ENCODE data around the gene FAM131B.

Gene FAM131B

DNA sequence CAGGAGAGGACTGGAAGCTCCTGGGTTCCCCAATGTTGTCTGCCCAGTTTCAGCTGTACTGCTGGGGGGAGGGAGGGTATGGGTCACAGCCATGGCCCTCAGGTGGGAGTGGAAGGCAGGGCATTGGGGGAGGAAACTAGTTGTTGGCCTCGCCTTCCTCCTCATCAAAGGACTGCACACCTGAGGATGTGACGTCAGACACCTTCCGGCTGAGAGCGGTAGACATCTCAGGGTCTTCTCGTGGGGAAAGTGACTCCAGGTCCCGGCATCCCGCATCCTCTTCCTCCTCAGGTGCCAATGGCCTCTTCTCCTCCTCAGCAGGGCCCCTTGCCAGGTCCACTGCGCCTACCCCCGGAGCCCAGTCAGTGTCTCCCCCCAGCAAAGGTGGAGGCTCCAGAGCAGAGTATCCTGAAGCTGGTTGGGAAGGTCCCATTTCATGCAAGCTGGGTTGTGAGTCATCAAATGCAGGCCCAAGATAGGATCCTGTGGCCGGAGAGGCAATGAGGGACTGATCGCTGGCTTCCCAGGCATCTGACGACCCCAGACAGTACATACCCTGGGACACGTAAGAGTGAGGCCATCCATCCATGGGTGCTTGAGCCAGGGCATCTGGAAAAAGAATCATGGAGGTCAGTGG lies 6.0 kb downstream of the FAM131B start:
- no peak for DNase-seq

DNA sequence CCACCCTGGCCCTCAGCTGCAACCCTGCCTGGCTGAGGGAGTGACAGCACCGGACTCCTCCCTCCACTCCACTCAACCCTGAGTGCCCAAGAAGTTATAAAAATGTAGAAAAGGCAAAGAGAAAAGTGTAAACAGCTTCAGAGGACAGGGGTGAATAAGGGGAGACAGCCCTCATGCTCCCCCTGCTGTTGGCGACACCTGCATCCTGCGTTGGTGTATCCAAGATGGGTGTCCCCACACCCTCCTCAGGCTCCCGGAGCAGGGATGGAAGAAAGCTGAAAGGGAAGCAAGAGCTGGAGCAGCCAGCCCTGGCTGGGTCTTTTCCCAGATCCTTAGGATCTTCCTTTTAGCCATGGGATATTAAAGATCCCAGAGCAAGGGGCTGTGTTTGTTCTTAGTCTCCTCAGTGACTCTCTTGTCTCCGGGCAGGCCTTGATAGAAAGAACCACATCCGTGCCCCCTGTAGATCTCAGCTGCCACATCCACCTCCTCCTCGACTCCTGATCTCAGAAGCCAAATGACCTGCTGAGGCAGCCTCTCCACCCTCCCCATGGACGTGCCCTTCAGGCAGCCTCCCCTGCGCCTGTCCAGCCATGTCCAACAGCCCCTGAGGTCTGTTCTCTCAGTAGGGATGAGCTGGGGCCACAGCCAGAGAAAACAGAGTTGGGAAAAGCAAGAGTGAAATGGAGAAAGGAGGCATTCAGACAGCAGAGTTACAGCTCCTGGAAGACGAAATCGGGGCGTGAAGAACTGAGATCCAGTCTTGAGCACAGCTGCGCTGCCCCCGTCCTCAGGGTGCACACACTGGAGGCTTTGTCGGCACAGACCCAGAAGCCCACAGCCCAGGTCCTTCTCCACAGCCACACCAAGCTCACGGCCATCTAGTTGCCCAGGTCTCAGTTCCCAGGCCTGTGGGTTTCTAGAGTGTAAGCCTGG lies 6.8 kb downstream of the FAM131B start:
- no peak for DNase-seq

DNA sequence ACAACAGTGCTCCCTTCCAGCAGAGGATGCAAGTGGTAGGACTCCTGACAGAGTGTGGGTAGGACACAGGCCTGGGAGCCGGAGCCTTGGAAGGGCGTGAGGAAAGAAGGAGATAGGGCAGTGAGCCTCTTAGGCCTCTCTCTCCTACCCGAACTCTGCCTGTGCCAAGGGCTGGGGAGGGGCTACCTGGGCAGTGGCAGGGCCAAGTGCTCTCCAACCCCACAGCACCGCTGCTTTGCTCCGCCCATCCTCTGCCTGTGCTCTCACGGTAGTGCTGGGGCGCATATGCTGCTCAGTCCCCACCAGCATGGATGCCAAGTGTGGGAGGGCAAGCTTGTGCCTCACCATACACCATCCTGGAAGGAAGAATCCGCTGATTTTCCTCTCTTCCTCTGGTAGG lies 7.5 kb downstream of the FAM131B start:
- no peak for DNase-seq

DNA sequence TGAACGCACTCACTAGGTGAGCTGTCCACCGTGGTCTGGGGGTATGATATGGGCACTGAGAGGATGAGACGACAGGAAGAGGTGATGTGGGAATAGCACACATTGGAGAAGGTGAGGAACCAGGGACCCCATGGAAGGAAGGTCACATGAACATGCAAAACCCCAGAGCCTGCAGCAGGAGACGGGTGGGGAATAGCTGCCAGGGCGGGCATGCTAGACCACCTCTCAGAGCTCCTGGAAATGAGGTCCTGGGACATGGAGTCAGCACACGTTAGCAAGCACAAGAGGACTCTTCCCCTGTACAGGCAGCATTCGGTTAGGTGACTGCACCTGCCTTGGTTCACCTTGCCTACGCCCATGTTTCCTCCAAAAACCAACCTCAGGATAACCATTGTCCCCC lies 8.1 kb downstream of the FAM131B start:
- no peak for DNase-seq

DNA sequence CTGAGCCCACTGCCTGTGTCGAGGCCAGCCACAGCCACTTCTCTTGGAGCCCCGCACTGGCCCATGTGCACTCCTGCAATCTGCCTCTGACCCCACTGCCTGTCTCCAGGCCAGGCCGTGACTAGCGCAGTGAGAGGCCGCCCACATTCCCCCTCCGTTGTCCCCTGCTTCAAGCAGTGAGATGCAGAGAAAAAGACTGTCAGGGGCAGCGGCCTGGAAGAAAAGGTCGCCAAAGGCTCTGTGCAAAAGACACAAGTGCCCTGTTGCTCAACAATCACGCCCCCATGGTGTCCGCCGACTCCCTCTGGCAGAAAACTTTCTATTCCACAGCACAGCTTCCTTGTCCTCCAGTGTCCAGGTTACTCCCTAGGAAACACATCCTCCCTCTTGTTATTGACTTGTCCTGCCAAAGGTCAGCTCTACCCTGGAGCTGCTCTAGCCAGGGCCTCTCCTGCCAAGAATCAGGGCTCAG lies 9.9 kb downstream of the FAM131B start:
- DNase-seq: no peak

DNA sequence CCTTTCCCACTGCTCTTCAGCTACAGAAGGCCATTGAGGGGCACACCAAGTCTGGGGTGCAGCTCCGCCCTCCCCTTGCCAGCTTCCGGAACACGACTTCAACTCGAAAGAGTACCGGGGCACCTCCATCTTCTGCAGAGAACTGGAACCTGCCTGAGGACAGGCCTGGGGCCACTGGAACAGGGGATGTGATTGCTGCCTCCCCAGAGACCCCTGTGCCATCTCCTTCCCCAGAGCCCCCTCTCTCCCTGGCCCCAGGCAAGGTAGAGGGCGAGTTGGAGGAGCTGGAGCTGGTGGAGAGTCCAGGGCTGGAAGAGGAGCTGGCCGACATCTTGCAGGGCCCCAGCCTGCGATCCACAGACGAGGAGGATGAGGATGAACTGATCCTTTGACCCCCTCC lies 10.9 kb downstream of the FAM131B start:
- no peak for DNase-seq

DNA sequence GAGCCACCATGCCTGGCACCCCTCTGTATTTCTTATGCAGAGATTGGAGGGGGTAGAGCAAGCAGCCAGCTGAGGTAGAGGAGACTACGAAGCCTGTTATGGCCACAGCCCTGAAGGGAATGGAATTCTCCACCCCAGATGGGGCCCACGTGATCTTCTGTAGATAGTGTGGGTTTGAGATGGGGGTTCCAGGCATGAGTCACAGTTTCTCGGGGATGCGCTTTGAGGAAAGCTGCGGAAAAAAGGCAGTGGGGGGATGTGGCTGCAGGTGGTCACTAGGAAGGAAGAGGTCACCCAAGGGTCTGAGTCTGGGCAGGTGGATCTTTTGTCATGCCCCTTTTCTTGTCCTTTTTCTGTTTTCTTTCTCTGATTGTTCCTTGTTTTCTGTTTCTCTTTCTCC lies 11.5 kb downstream of the FAM131B start:
- no peak for DNase-seq

DNA sequence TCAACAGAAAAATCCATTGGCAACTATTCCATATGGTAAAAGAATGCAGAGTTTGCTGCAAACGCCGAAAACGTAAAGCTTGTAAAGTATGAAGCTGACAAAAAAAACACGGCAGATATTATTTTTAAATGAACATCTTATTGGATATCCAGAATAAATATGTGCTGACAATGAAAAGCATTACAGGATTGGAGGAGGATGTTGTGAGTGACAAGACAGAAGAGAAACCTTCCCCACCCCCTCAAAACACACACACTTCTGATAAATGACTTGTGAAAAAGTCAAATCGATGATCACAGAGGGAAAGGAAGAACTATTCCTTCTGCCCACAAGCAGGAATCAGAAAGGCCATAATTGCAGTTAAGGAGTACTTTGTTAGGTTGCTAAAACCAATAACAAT lies 14.6 kb downstream of the FAM131B start:
- DNase-seq: no peak

DNA sequence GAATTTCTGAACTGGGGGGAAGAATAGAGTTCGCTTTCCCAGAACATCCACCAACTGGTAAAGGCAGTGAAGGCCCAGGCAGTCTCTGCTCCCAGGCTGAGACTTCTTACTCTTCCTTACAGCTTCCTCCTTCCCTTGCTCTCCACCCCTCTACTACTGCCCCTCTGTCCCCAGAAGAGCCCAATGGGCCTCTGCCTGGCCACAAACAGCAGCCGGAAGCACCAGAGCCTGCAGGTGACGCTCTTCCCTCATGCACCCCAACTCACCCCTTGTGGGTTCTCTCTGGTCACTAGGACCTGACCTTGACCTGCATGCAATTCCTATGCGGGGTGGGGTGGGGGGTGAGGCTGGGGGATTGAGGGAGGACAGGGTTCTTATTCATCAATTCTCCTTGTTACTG lies 16.5 kb downstream of the FAM131B start:
- DNase-seq: no peak

DNA sequence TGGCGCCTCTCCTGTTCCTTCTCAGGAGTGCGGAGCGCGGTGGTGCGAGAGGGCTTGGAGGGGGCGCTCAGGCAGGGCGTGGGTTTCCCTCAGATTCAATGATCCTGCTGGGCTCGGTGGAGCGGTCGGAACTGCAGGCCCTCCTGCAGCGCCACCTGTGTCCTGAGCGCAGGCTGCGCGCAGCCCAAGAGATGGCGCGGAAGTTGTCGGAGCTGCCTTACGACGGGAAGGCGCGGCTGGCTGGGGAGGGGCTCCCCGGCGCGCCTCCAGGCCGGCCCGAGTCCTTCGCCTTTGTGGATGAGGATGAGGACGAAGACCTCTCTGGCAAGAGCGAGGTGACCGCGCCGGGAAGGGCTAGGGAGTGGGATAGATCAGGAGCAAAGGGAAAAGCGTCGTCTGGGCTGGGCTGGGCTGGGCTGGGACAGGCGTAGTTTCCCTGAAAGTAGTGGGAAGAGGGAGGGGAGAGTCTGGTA lies 17.0 kb downstream of the FAM131B start:
- peak; percentile 63 for DNase-seq

DNA sequence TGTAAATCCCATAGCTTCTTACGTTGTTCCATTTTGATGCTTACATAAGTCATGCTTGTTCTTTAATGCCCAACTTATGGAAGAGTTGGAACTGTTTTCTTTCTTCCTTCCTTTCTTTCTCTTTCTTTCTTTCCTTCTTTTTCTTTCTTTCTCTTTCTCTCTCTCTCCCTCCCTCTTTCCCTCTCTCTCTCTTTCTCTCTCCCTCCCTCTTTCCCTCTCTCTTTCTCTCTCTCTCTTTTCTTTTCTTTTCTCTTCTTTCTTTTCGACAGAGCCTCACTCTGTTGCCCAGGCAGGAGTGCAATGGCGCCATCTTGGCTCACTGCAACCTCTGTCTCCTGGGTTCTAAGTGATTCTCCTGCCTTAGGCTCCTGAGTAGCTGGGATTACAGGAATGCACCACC lies 18.9 kb downstream of the FAM131B start:
- DNase-seq: no peak

DNA sequence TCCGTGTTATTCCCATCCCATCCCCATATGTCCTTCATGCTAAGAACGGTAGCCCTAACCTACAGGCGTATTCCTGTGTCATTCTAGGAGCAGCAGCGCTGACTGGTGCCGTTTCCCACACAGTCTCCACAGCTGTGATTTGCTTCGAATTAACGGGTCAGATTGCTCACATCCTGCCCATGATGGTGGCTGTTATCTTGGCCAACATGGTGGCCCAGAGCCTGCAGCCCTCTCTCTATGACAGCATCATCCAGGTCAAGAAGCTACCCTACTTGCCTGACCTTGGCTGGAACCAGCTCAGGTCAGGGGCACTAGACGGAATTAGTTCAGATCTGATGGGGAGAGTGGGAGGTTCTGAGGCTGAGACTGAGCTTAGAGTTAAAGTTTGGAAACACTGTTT lies 20.7 kb downstream of the FAM131B start:
- DNase-seq: no peak

DNA sequence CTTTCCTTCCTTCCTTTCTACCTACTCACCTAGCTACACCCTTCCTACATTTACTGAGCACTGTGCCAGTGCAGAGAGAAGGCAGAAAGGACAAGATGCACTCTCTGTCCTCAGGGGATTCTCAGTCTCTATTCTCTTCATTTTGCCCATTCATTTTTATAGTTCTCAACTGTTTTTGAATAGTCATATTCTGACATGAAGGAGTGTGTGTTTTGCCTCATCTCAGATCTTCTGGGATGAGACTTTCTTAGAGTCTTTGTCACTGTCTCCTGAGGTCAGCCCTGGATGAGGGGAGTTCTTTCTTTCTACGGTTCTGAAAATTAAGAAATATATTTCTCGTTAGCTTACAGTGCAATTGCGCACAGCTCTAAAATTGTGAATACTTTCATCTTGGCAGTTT lies 25.3 kb downstream of the FAM131B start:
- no peak for DNase-seq

DNA sequence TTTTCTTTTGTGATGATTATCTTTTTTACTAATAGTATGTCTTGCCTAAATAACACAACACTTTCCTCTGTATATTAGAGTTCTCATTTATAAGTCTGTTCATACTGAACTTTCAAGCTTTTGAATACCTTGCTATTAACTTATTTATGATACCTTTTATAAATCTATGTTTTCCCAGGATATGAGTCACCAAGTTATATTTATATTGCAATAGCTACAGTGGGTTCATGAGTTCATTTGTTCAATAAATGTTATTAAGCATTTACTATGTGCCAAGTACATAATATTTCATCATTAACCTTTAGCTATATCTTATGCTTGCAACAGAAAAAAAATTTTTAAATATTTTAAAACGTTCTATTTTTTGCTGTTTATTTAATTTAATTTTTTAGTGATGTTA lies 28.3 kb downstream of the FAM131B start:
- DNase-seq: no peak

DNA sequence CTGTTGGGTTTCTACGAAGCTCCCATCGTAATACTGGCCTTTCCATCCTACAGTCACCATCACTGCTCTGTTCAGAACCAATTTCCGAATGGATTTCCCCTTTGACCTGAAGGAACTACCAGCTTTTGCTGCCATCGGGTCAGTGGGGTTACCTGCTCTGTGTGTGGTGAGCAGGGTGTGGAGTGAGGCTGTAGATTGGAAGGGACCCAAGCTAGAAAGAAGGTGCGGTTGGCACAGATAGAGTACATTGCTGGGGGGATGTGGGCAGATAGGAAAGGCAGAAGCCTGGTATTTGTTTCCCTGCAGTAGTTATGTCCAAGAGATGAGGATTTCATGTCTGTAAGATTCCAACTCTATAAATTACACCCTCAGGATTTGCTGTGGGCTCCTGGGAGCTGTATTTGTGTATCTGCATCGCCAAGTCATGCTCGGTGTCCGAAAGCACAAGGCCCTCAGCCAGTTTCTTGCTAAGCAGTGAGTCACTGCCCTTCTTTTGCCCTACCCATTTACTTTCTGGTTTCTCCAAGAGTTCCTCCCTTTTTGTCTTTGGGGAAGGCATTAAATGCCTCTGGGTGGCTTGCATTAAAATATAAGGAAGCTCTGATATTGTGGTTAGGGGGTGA lies 31.2 kb downstream of the FAM131B start:
- no peak for DNase-seq

DNA sequence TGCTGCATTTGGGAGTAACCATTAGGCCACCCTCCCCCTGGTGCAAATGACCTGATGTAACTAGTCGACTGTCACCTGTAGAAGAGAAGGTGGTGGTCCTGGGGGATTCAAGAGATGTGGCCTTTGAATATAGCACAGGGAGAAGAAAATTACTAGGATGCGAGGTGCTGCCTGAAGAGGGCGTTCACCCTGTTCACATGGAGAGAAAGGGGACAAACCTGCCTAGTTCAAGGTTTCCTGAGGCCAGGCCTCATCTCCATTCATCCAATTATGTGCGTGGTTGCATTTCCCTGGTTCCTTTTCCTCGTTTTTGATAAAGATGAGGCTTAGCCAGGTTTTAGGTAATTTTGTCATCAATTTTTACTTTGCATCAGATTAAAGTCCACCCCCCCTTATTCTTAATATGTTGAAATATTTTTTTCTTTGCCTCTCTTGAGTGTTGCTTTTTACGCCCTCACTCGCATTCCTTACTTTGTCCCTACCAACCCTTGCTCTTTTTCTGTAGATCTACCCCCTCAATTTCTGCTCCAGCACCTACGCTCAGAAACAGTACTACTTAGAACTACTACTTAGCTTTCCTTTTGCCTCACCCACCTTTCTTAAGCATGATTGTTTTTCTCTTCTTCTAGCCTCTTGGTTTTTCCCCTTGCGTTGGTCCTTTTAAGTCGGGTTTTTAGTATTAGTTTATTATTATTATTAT lies 32.9 kb downstream of the FAM131B start:
- no peak for DNase-seq

DNA sequence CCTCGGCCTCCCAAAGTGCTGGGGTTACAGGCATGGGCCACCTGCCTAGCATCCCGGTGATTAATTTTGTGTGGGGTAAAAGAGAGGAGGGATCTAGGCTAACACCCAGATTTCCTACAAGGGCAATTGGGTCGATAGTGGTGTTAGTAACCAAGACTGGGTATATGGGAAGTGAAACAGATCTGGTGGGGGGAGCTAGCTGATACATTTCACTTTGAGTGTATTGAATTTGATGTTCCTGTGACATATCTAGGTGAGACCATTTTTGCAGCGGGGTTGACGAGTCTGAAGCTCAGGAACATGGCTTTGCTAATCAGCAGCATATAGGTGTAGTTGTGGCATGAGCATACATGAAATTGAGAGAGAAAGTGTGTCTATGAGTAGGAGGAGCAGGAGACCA lies 34.6 kb downstream of the FAM131B start:
- DNase-seq: no peak

DNA sequence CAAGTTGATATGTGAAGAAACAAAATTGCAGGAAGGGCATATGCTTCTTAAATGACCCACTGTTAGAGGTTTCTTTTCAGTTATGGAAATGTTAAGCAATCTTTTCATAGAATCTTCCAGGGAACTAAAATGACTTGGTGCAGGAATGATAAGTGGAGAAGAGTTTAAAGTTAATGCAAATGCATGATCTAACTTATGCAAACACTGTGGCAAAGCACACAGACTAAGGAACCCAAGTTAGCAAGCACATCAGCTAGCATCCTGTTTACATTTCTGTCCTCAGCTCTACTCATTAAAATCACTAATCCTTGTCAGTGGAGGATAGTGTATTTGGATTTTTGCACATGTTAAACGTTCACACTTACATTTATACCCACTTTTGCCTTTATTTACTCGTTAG lies 37.3 kb downstream of the FAM131B start:
- DNase-seq: no peak

DNA sequence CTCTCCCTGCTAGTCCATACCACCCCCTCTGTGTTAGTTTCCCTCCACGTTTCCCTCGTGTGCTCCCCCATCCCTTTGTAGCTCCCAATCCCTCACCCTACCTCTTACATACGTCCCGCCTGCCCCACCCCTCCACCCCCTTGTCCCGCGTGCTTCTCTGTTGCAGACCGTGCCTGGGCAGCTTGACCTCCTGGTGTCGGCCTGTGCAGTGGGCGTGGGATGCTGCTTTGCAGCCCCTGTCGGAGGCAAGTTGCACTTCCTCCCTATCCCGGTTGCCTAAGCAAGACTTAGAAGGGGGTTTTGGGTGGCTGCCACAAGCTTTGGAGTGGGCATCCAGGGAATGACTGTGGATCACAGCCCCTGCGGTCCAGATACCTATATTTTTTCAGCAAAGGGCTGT lies 38.9 kb downstream of the FAM131B start:
- DNase-seq: no peak

DNA sequence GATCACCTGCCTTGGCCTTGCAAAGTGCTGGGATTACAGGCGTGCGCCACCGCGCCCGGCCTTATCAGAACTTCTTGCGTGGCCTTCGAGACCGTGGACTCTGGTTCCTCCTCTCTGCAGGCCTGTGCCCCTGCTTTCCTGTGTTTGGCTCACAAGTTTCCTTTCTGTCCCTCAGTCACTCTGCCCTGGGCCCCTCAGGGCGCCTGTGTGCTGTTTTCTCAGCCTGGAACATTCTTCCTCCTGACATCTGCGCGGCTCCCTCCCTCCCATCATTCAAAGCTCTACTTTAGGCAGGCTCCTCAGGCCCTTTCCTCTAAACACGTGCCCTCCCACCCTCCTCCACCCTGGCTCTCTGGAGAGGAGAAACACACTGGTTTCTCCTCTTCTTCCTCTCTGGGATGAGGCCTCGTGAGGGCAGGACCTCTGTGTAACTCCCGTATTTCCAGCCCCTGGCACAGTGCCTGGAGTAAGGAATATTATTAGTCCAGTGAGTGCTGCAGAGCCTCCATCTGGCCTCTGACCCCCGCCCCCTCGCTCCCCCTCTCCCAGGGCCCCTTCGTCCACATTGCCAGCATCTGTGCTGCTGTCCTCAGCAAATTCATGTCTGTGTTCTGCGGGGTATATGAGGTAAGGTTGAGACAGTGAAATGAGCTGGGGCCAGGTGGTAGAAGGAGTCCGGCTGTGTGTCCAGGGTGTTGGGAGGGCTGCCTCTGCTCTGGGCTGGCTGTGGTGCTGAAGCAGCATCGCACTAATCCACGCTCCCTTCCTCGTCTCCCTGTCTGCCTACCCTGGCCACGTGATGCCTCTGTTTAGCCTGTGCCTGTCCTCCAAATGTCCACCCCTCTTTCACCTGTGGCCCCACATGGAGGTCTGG lies 39.5 kb downstream of the FAM131B start:
- DNase-seq: no peak

DNA sequence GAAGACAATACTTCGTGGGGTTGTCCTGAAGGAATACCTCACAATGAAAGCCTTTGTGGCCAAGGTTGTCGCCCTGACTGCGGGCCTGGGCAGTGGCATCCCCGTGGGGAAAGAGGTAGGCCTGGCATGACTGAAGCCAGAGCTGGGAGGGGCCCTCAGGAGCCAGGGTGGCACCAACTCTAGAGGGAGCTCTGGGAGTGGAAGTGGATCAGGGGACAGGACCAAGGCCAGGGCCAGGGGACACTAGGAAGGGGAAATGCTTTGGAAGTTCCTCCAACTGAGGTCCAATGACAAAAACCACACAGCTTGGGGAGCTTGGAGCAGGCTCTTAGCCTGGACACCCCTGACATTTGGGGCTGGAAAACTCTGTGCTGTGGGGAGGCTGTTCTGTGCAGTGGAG lies 40.8 kb downstream of the FAM131B start:
- no peak for DNase-seq

DNA sequence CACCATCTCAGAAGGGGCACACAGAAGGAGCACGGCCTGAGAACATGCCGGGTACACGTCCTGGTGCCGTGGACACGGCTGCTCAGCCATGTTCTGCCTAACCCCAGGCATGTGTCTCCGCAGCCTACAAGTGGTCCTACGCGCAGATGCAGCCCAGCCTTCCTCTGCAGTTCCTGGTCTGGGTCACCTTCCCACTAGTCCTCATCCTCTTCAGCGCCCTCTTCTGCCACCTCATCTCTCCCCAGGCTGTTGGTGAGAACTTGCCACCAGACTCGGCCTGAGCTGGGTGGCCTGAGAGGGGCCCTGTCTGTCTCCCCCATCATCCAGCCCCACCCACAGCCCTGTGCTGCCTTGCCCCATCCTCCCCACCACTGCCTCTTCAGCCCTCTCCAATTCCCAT lies 41.3 kb downstream of the FAM131B start:
- no peak for DNase-seq

All from activated gamma-delta T cell treated with Interleukin-2 at 50 U/mL for 16 hours (primary cell).